Breast epithelium (tissue), 4 donors: Measurements from ENCODE around the gene MUC6. TPM values are rescaled to one million over a fixed set of nuclear protein-coding genes. Genes with fewer than 3 reads are reported as not detected.

Experiments
- DNase-seq, 2 donors: peaks; one replicate each; pipeline ENCODE4 v3.0.0-alpha.2; 2019; ENCODE audit warnings: low spot score in 2 of 2
- H3K27ac ChIP-seq, 2 donors: fragments of 200-600 bp; sonication (generic) in 1 of 2; one replicate each; pipeline ENCODE4 v1.5.1; 2016 to 2019; ENCODE audit warnings: mild to moderate bottlenecking in 1 of 2
- H3K27me3 ChIP-seq, 2 donors: fragments of 200-600 bp; sonication (generic) in 1 of 2; one replicate each; pipeline versions ENCODE4 v1.5.1 to v1.6.0; 2017 to 2019; ENCODE audit warnings: control low read depth in 1 of 2, mild to moderate bottlenecking in 1 of 2
- H3K36me3 ChIP-seq: fragments of 200-600 bp; one replicate; pipeline ENCODE4 v1.5.1; 2019
- H3K4me1 ChIP-seq, 2 donors: fragments of 200-600 bp; sonication (generic); one replicate each; pipeline ENCODE4 v1.5.1; 2016 to 2019; ENCODE audit warnings: control low read depth in 1 of 2
- H3K4me3 ChIP-seq, 3 donors: fragments of 200-600 bp; sonication (generic); 1 replicate in 2 of 3; 2 replicates in 1 of 3; pipeline ENCODE4 v1.5.1; 2016 to 2019; ENCODE audit warnings: mild to moderate bottlenecking in 3 of 3, moderate library complexity in 2 of 3
- H3K9me3 ChIP-seq, 2 donors: fragments of 200-600 bp; sonication (generic) in 1 of 2; one replicate each; pipeline ENCODE4 v1.5.1; 2016 to 2019; ENCODE audit warnings: control low read depth in 1 of 2
- POLR2A ChIP-seq: fragments of 450-650 bp; IDR thresholded peaks from one replicate; pipeline ENCODE4 v1.6.1; 2016; ENCODE audit warnings: antibody characterized with exemption, mild to moderate bottlenecking, moderate library complexity
- POLR2AphosphoS5 ChIP-seq, 3 donors: sonication (generic); formaldehyde crosslinking; IDR thresholded peaks; one replicate each; pipeline ENCODE4 v1.6.1; 2017; ENCODE audit warnings: antibody characterized with exemption in 3 of 3
- intact Hi-C: fragments of 100-400 bp; cut with DNase I; formaldehyde crosslinking; loops from one replicate; pipeline ENCODE4 v1.15.1; 2023; ENCODE audit warnings: low total_unique reads
- total RNA-seq, 3 donors: library from RNA; depleted of rRNA; stranded (reverse); fragments of >200 nt; gene quantifications; one replicate each; pipeline ENCODE4 v1.1.0, GENCODE V29; 2016
- TF ChIP-seq, protein P1 (sequence below), 3 donors: fragments of 450-650 bp; IDR thresholded peaks; one replicate each; pipeline ENCODE4 v1.5.1; 2016 to 2017; ENCODE audit warnings: antibody characterized with exemption in 3 of 3, mild to moderate bottlenecking in 3 of 3, moderate library complexity in 3 of 3

Gene MUC6
- total RNA-seq, 3 donors from 2014 or later = 1.3 to 1.9 TPM; not detected in 1

DNA sequence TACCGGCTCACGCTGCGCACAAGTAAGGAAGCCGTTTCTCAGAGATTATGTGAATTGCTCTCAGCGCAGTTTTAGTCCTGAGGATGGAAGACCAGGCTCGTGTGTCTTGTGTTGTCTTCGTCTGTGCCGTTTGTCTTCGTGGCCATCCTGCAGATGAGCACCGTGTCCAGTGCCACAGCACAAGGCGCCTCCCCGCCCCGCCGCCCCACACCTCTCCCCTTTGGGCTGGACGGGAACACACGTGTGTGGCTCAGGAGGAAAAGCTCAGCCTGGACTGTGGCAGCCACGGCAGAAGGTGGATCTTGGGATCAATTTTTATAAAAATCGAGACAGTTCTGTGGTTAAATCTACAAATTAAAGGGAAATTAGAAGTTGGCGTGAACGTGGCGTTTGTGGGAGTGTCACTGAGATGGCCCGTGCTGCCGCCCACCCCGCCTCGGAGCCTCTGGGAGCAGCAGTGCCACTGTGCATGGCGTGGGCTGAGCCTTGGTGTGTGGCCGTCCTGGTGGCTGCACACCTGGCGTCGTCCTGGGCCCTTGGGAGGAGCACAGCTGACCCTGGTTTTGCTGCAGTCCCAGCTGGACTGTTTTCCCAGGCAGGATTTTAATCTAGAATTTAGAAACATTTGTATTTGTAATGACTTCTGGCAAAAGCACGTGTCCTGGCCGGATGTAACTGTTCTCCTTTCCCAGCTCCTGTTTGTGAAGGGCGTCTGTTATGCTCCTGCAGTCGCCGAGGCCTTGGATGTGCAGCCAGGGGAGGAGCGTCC is 25.8 kb downstream of the MUC6 start:
- Histone ChIP-seq H3K9me3 (no peaks in the 10 kb centered on the region), H3K27me3 (no peaks in the 10 kb centered on the region), H3K4me1 (no peaks in the 10 kb centered on the region), H3K27ac (no peak overlapping the region), H3K36me3 (peaks cover 9% of the 10 kb centered on the region), H3K4me3 (no peak overlapping the region)
- no peak for DNase-seq
- intact Hi-C loops = no loop called here
- TF ChIP-seq POLR2A = no peak
- TF ChIP-seq, protein P1, sequence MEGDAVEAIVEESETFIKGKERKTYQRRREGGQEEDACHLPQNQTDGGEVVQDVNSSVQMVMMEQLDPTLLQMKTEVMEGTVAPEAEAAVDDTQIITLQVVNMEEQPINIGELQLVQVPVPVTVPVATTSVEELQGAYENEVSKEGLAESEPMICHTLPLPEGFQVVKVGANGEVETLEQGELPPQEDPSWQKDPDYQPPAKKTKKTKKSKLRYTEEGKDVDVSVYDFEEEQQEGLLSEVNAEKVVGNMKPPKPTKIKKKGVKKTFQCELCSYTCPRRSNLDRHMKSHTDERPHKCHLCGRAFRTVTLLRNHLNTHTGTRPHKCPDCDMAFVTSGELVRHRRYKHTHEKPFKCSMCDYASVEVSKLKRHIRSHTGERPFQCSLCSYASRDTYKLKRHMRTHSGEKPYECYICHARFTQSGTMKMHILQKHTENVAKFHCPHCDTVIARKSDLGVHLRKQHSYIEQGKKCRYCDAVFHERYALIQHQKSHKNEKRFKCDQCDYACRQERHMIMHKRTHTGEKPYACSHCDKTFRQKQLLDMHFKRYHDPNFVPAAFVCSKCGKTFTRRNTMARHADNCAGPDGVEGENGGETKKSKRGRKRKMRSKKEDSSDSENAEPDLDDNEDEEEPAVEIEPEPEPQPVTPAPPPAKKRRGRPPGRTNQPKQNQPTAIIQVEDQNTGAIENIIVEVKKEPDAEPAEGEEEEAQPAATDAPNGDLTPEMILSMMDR (IDR thresholded peaks at IDR 0.05) = no peak
- TF ChIP-seq POLR2AphosphoS5 (IDR thresholded peaks at IDR 0.05) = no peak

DNA sequence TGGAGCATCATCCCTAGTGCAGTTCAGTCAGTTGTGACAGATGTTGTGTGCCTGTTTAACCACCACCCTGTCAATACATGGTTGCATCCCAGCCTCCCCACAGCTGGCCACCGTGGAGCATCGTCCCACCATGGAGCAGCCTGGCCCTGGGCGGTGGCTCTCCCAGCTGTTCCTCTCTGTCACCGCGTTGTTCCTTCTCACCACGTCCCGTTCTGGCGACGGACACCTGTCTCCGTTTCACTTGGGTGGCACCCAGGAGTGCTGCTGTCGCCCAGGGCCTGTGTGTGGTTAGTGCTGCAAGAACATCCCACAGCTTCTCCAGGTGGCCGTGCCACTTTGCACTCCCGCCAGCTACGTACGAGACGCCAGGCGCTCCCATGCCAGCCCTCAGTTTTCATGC is 26.5 kb downstream of the MUC6 start:
- no peaks in the 10 kb centered on the region for H3K27me3 ChIP-seq
- H3K4me3 ChIP-seq = no peak overlapping the region
- DNase-seq = no peak
- no peak for TF ChIP-seq POLR2A
- TF ChIP-seq, protein P1 (IDR thresholded peaks at IDR 0.05) = no peak
- no peak for TF ChIP-seq POLR2AphosphoS5 (IDR thresholded peaks at IDR 0.05)
- no peak overlapping the region for H3K27ac ChIP-seq
- H3K36me3 ChIP-seq = peaks cover 9% of the 10 kb centered on the region
- intact Hi-C loops = no loop called here
- no peaks in the 10 kb centered on the region for H3K4me1 ChIP-seq
- H3K9me3 ChIP-seq = no peaks in the 10 kb centered on the region

DNA sequence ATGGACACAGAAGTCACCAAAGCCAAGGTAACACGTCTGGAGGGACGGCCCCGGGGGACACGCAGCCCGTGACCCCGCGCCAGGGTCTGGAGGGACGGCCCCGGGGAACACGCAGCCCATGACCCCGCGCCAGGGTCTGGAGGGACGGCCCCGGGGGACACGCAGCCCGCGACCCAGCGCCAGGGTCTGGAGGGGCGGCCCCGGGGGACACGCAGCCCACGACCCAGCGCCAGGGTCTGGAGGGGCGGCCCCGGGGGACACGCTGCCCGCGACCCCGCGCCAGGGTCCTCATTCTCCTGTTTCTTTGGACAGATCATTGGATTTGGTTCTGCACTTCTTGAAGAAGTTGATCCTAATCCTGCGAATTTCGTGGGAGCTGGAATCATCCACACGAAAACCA is 27.1 kb downstream of the MUC6 start:
- intact Hi-C loops = no loop called here
- no peak for DNase-seq

GRCh38 chr11:1008803-1009145 is 27.7 kb downstream of the MUC6 start:
- no peak for TF ChIP-seq POLR2A
- TF ChIP-seq, protein P1 (IDR thresholded peaks at IDR 0.05) = no peak
- DNase-seq = no peak
- peaks cover 9% of the 10 kb centered on the region for H3K36me3 ChIP-seq
- no peak overlapping the region for H3K27ac ChIP-seq
- H3K9me3 ChIP-seq = no peaks in the 10 kb centered on the region
- H3K4me1 ChIP-seq = no peaks in the 10 kb centered on the region
- H3K4me3 ChIP-seq = no peak overlapping the region
- intact Hi-C loops = no loop called here
- no peaks in the 10 kb centered on the region for H3K27me3 ChIP-seq

More for the DNA sequence above, 27.1 kb downstream of the MUC6 start:
- peaks cover 9% of the 10 kb centered on the region for H3K36me3 ChIP-seq
- no peaks in the 10 kb centered on the region for H3K4me1 ChIP-seq
- H3K4me3 ChIP-seq = no peak overlapping the region
- H3K9me3 ChIP-seq = no peaks in the 10 kb centered on the region
- H3K27ac ChIP-seq = no peak overlapping the region
- no peaks in the 10 kb centered on the region for H3K27me3 ChIP-seq
- TF ChIP-seq, protein P1 (IDR thresholded peaks at IDR 0.05) = no peak
- no peak for TF ChIP-seq POLR2AphosphoS5 (IDR thresholded peaks at IDR 0.05)

- Histone ChIP-seq H3K27me3 (no peaks in the 10 kb centered on the region), H3K4me3 (no peak overlapping the region), H3K9me3 (no peaks in the 10 kb centered on the region), H3K27ac (no peak overlapping the region), H3K4me1 (no peaks in the 10 kb centered on the region), H3K36me3 (peaks cover 9% of the 10 kb centered on the region)
- TF ChIP-seq POLR2AphosphoS5 (IDR thresholded peaks at IDR 0.05) (no peak), POLR2A (no peak)
- TF ChIP-seq, protein P1 (IDR thresholded peaks at IDR 0.05) = no peak
- intact Hi-C loops = no loop called here
- no peak for DNase-seq
These were observed 28.3 kb downstream of the MUC6 start for GRCh38 chr11:1008001-1008802.
